Body of pancreas (tissue), 4 donors: ENCODE data around the gene CCDC91. TPM values are rescaled to one million over a fixed set of nuclear protein-coding genes. Genes with fewer than 3 reads are reported as not detected.

Source experiments
- ATAC-seq: fragments of 150-250 bp; one replicate; pipeline ENCODE4 v1.9.1; 2016
- DNase-seq, 4 donors: peaks; one replicate each; pipeline ENCODE4 v3.0.0-alpha.2; 2019
- H3K27ac ChIP-seq, 4 donors: fragments of 200-600 bp; sonication (generic); 1 replicate in 3 of 4; 2 replicates in 1 of 4; pipeline versions ENCODE4 v1.5.1 to v1.6.1; 2016 to 2019; ENCODE audit warnings: mild to moderate bottlenecking in 1 of 4, mixed read lengths in 1 of 4, moderate library complexity in 1 of 4
- H3K27me3 ChIP-seq, 2 donors: fragments of 200-600 bp; sonication (generic); one replicate each; pipeline ENCODE4 v1.6.0; 2016; ENCODE audit warnings: mild to moderate bottlenecking in 1 of 2
- H3K36me3 ChIP-seq, 2 donors: fragments of 200-600 bp; sonication (generic); replicated peaks in 1 of 2; 2 replicates each; pipeline ENCODE4 v1.5.1; 2016; ENCODE audit warnings: low read depth in 2 of 2; ENCODE audit not compliant: insufficient read depth in 1 of 2
- H3K4me1 ChIP-seq: fragments of 200-600 bp; sonication (generic); one replicate; pipeline ENCODE4 v1.6.0; 2016
- H3K4me3 ChIP-seq, 2 donors: fragments of 200-600 bp; sonication (generic); 1 replicate in 1 of 2; 2 replicates in 1 of 2; pipeline ENCODE4 v1.5.1; 2016 to 2019
- H3K9me3 ChIP-seq, 3 donors: fragments of 200-600 bp; sonication (generic); 1 replicate in 2 of 3; 2 replicates in 1 of 3; pipeline ENCODE4 v1.5.1; 2016
- POLR2A ChIP-seq, 3 donors: fragments of 450-650 bp; IDR thresholded peaks; one replicate each; pipeline ENCODE4 v1.6.1; 2016; ENCODE audit warnings: antibody characterized with exemption in 3 of 3, mild to moderate bottlenecking in 2 of 3
- WGBS, 2 donors: methylation state at CpG; one replicate each; pipeline ENCODE4 v1.1.5; 2017; 5-methylcytosine and 5-hydroxymethylcytosine counted together
- intact Hi-C: fragments of 100-400 bp; cut with DNase I; formaldehyde crosslinking; loops from one replicate; pipeline ENCODE4 v1.15.1; 2023
- total RNA-seq, 2 donors: library from RNA; depleted of rRNA; stranded (reverse); fragments of >200 nt; gene quantifications; one replicate each; pipeline ENCODE4 v1.1.0, GENCODE V29; 2016
- TF ChIP-seq, protein P1 (sequence below), 7 experiments: fragments of 450-650 bp in 4 of 7; fragments of 200-600 bp in 3 of 7; sonication (generic) in 3 of 7; IDR thresholded peaks; one replicate each; pipeline ENCODE4 v1.5.1; 2016 to 2019; ENCODE audit warnings: antibody characterized with exemption in 7 of 7

Gene CCDC91
- total RNA-seq, 2 donors from 2014 or later = 31.9 to 35.6 TPM

DNA sequence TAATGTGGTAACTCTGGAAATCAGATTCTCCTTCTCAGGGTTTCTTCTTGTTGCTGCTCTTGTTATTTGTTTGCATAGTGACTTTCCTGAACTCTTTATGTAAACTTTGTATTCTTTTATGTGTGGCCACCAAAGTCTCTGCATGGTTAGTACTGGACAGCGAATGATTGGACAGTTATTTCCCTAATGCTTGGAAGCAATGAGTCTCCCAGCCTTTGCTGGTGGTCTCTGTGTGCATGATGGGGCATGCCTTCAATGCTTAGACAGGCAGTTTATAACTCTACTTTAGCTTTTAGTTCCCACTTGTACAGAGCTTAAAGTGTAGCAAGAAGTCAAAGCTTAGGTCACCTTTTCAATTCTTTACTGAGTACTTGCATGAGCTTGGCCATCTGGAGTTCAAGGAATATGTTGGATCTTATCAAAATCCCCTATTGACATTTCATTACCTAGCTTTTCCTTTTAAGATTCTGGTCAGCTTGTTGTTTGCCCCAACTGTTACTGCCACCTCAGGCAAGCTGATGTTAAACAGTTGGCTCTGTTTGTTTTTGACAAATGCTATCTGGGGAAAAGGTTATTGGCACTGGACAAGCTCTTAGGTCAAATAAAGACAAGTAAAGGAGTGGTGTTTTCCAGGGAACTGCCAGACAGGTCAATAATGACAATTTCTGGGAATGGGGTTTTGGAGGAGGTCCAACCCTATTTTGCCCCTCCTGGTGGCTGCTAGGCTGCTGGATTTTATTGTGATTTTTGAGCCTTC is 12.3 kb downstream of the CCDC91 start:
- Histone ChIP-seq H3K27ac (peak overlapping the region; percentile 72 to 89 (median 84)), H3K36me3 (no peaks in the 10 kb centered on the region), H3K4me3 (no peak overlapping the region), H3K27me3 (no peaks in the 10 kb centered on the region), H3K9me3 (no peaks in the 10 kb centered on the region), H3K4me1 (peaks cover 41% of the 10 kb centered on the region)
- ATAC-seq (peak; percentile 96), DNase-seq (peak; percentile 66 to 76 (median 69))
- intact Hi-C loops = no loop called here
- TF ChIP-seq, protein P1, sequence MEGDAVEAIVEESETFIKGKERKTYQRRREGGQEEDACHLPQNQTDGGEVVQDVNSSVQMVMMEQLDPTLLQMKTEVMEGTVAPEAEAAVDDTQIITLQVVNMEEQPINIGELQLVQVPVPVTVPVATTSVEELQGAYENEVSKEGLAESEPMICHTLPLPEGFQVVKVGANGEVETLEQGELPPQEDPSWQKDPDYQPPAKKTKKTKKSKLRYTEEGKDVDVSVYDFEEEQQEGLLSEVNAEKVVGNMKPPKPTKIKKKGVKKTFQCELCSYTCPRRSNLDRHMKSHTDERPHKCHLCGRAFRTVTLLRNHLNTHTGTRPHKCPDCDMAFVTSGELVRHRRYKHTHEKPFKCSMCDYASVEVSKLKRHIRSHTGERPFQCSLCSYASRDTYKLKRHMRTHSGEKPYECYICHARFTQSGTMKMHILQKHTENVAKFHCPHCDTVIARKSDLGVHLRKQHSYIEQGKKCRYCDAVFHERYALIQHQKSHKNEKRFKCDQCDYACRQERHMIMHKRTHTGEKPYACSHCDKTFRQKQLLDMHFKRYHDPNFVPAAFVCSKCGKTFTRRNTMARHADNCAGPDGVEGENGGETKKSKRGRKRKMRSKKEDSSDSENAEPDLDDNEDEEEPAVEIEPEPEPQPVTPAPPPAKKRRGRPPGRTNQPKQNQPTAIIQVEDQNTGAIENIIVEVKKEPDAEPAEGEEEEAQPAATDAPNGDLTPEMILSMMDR (IDR thresholded peaks at IDR 0.05) = peak in 6 of 7 experiments; percentile 14 to 56 (median 51)
- peak in 1 of 3 donors; percentile 34 for TF ChIP-seq POLR2A (IDR thresholded peaks at IDR 0.05)
- WGBS, 2 donors = 19 to 23% methylated on average over 1 of the region's 1 CpG

DNA sequence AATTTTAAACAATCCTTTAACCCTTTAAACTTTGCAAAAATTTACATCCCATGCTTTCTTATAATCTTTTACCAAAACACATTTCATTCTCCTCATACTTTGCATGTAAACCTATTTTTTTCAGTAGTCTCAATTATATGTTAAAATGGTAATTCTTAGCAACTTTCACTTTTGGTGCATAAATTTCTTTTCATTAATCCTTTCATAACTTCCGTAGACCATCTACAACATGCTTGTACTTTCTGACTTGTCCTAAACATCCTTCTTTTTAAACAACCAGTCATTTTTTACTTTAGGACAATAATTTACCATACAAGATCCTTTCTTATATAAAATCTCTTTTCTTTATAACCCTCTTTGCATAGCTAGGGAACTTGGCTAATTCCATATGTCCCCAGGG is 19.5 kb downstream of the CCDC91 start:
- no peaks in the 10 kb centered on the region for H3K36me3 ChIP-seq

DNA sequence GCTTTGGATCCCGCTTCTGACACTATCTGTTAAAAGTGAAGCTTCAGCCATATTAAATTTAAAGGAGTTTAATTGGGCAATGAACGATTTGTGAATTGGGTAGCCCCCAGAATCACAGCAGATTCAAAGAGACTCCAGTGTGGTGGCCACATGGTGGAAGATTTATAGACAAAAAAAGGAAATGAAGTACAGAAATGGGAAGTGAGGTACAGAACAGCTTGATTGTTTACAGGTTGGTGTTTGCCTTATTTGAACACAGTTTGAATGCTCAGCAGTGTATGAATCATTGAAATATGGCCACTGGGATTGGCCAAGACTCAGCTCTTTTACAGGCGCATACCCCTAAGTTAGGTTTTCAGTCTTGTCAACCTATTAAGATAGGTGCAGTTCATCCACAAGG is 21.9 kb downstream of the CCDC91 start:
- Histone ChIP-seq H3K27ac (no peak overlapping the region), H3K4me3 (no peak overlapping the region), H3K27me3 (no peaks in the 10 kb centered on the region), H3K4me1 (peaks cover 29% of the 10 kb centered on the region), H3K9me3 (no peaks in the 10 kb centered on the region), H3K36me3 (no peaks in the 10 kb centered on the region)
- intact Hi-C loops = no loop called here
- TF ChIP-seq, protein P1 (IDR thresholded peaks at IDR 0.05) = no peak
- no peak for TF ChIP-seq POLR2A (IDR thresholded peaks at IDR 0.05)
- DNase-seq (no peak), ATAC-seq (no peak)
- 93 to 96% methylated on average over 3 of the region's 3 CpGs for WGBS, 2 donors

More for the DNA sequence above, 19.5 kb downstream of the CCDC91 start:
- Histone ChIP-seq H3K9me3 (no peaks in the 10 kb centered on the region), H3K4me3 (no peak overlapping the region), H3K27me3 (no peaks in the 10 kb centered on the region), H3K4me1 (peaks cover 39% of the 10 kb centered on the region), H3K27ac (no peak overlapping the region)
- TF ChIP-seq POLR2A (IDR thresholded peaks at IDR 0.05) = no peak
- TF ChIP-seq, protein P1 (IDR thresholded peaks at IDR 0.05) = no peak
- ATAC-seq (no peak), DNase-seq (no peak)
- intact Hi-C loops = no loop called here
- 44 to 100% methylated on average over 1 of the region's 1 CpG for WGBS, 2 donors

DNA sequence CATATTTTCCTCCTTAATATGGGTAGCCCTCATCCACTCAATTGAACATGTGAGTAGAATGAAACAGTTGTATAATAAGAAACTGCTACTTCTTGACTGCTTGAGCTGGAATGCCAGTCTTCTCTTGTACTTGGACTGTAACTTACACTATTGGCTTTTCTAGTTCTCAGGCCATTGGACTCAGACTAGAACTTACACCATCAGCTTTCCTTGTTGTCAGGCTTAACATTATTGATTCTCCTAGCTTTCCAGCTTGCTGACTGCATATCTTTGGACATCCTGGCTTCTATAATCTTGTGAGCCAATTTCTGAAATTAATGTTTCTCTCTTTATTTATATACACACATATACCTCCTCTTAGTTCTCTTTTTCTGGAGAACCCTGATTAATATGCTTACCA is 24.8 kb downstream of the CCDC91 start:
- Histone ChIP-seq H3K4me1 (peaks cover 27% of the 10 kb centered on the region), H3K27ac (no peak overlapping the region), H3K4me3 (no peak overlapping the region), H3K27me3 (no peaks in the 10 kb centered on the region), H3K9me3 (no peaks in the 10 kb centered on the region), H3K36me3 (no peaks in the 10 kb centered on the region)
- ATAC-seq = no peak
- no peak for TF ChIP-seq POLR2A (IDR thresholded peaks at IDR 0.05)
- TF ChIP-seq, protein P1 (IDR thresholded peaks at IDR 0.05) = no peak
- intact Hi-C loops = no loop called here
- DNase-seq = no peak

DNA sequence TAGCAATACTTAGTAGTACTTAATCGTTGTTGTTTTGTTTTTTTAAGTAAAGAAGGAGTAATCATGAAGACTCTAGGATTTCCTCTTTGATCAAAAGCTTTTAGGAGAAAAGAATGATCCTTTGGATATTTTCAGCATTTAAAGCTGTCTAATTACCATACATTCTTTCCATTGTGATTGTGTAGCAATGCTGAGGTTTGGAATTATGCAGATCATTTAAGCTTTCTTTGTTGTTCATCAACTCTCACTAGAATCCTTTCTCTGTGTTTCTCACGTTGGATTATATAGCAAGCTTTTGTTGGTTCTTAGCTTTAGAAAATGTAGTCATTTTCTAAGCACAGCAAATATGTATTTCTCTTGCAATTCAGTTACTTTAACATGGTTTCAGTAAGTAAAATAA is 25.8 kb downstream of the CCDC91 start:
- no peak overlapping the region for H3K4me3 ChIP-seq
- no peak overlapping the region for H3K27ac ChIP-seq
- ATAC-seq = no peak
- peaks cover 27% of the 10 kb centered on the region for H3K4me1 ChIP-seq
- no peaks in the 10 kb centered on the region for H3K36me3 ChIP-seq
- intact Hi-C loops = no loop called here
- WGBS, 2 donors = 86 to 88% methylated on average over 2 of the region's 2 CpGs
- no peaks in the 10 kb centered on the region for H3K27me3 ChIP-seq
- no peak for DNase-seq
- TF ChIP-seq, protein P1 (IDR thresholded peaks at IDR 0.05) = no peak
- no peak for TF ChIP-seq POLR2A (IDR thresholded peaks at IDR 0.05)
- H3K9me3 ChIP-seq = no peaks in the 10 kb centered on the region
